Activated CD8-positive, alpha-beta T cell treated with anti-CD3 and anti-CD28 coated beads, Interleukin-2, amount 10 ng/mL, durations not matched to agents 7 days and 5 days (primary cell): Measurements from ENCODE around the gene SPSB4. TPM values are rescaled to one million over a fixed set of nuclear protein-coding genes. Genes with fewer than 3 reads are reported as not detected.
A peak's percentile ranks its signal among the peaks of the same experiment; 100 is the strongest.
"Not testable (repeated sequence)": the region's sequence is repeated elsewhere in the genome, so short reads cannot be mapped to it uniquely, and the experiment has no call there.

Experiments used
- ATAC-seq: fragments of 150-1000 bp; cut with Tn5 transposase; one replicate; pipeline ENCODE4 v1.10.0; 2021; ENCODE audit warnings: moderate library complexity
- CTCF ChIA-PET: fragments of 350-600 bp; sonication (Branson Sonifier 250); formaldehyde crosslinking; loops from one replicate; lab custom pipeline; 2021; ENCODE audit warnings: antibody characterized with exemption; lab: Charles Lee
- POLR2A ChIA-PET: fragments of 350-600 bp; sonication (Branson Sonifier 250); formaldehyde crosslinking; loops from one replicate; lab custom pipeline; 2021; ENCODE audit warnings: antibody characterized with exemption; lab: Charles Lee
- DNase-seq: peaks from one replicate; pipeline ENCODE4 v3.0.0-alpha.2; 2020
- H3K27ac Mint-ChIP-seq: one replicate; pipeline ENCODE4 v1.8.0; 2021; ENCODE audit warnings: mild to moderate bottlenecking, mixed read lengths
- H3K27me3 Mint-ChIP-seq: one replicate; pipeline ENCODE4 v1.8.0; 2021; ENCODE audit warnings: low read depth, mixed read lengths
- H3K36me3 Mint-ChIP-seq: one replicate; pipeline ENCODE4 v1.8.0; 2021; ENCODE audit warnings: low read depth, mixed read lengths
- H3K4me1 Mint-ChIP-seq: one replicate; pipeline ENCODE4 v1.8.0; 2021; ENCODE audit warnings: low read depth, mixed read lengths
- H3K4me3 Mint-ChIP-seq: one replicate; pipeline ENCODE4 v1.8.0; 2021; ENCODE audit warnings: mild to moderate bottlenecking, mixed read lengths
- H3K9me3 Mint-ChIP-seq: one replicate; pipeline ENCODE4 v1.8.0; 2022; ENCODE audit warnings: mixed read lengths; ENCODE audit not compliant: insufficient read depth
- total RNA-seq, 2 experiments: library from RNA; stranded (reverse); gene quantifications; one replicate each; pipeline ENCODE4 v1.2.3, GENCODE V29; 2021

SPSB4 gene
- not detected for total RNA-seq

GRCh38 chr3:141050576-141051442 is at the start of gene SPSB4:
SPSB4 (plus strand) TSS chr3:141051347; CDS start chr3:141066105, 14,758 bp downstream.
- peaks cover 65% of the 10 kb centered on the region for H3K27me3 Mint-ChIP-seq
- H3K4me1 Mint-ChIP-seq = peaks cover 18% of the 10 kb centered on the region
- H3K4me3 Mint-ChIP-seq = peak within 1 kb of the TSS; percentile 67
- no peak within 1 kb of the TSS for H3K27ac Mint-ChIP-seq
- ATAC-seq (peak; percentile 70), DNase-seq (peak; percentile 47)
- ChIA-PET CTCF (interaction anchor here (0.8 to 3.4 kb wide), 10 partner anchors 10 to 141 kb away, joined by 3 to 11 read pairs (median 3); no protein-coding TSS in a partner anchor), POLR2A (no interaction called here)
- no peaks in the 10 kb centered on the region for H3K9me3 Mint-ChIP-seq
- H3K36me3 Mint-ChIP-seq = no peaks in the 10 kb centered on the region

- no peaks in the 10 kb centered on the region for H3K9me3 Mint-ChIP-seq
These were observed 44.8 kb upstream of the SPSB4 start for GRCh38 chr3:141006344-141006743.

GRCh38 chr3:141009496-141009895 is 41.7 kb upstream of the SPSB4 start:
- H3K4me1 Mint-ChIP-seq = peaks cover 9% of the 10 kb centered on the region
- peaks cover 29% of the 10 kb centered on the region for H3K27me3 Mint-ChIP-seq
- DNase-seq = no peak
- H3K36me3 Mint-ChIP-seq = no peaks in the 10 kb centered on the region
- H3K4me3 Mint-ChIP-seq = no peak overlapping the region
- H3K27ac Mint-ChIP-seq = no peak overlapping the region
- CTCF ChIA-PET = interaction anchor here (0.9 to 6.8 kb wide), 5 partner anchors 10 to 443 kb away, joined by 3 to 57 read pairs (median 36); no protein-coding TSS in a partner anchor
- ATAC-seq = no peak
- no peaks in the 10 kb centered on the region for H3K9me3 Mint-ChIP-seq
- POLR2A ChIA-PET = no interaction called here

More at GRCh38 chr3:141006344-141006743, 44.8 kb upstream of the SPSB4 start:
- Mint-ChIP-seq H3K27me3 (peaks cover 25% of the 10 kb centered on the region), H3K4me1 (peaks cover 2% of the 10 kb centered on the region), H3K4me3 (no peak overlapping the region), H3K36me3 (no peaks in the 10 kb centered on the region), H3K27ac (no peak overlapping the region)
- CTCF ChIA-PET = interaction anchor here (1.5 to 2.0 kb wide), 3 partner anchors 99 to 187 kb away, joined by 5 to 9 read pairs (median 7); no protein-coding TSS in a partner anchor
- POLR2A ChIA-PET = no interaction called here
- DNase-seq (no peak), ATAC-seq (no peak)

DNA sequence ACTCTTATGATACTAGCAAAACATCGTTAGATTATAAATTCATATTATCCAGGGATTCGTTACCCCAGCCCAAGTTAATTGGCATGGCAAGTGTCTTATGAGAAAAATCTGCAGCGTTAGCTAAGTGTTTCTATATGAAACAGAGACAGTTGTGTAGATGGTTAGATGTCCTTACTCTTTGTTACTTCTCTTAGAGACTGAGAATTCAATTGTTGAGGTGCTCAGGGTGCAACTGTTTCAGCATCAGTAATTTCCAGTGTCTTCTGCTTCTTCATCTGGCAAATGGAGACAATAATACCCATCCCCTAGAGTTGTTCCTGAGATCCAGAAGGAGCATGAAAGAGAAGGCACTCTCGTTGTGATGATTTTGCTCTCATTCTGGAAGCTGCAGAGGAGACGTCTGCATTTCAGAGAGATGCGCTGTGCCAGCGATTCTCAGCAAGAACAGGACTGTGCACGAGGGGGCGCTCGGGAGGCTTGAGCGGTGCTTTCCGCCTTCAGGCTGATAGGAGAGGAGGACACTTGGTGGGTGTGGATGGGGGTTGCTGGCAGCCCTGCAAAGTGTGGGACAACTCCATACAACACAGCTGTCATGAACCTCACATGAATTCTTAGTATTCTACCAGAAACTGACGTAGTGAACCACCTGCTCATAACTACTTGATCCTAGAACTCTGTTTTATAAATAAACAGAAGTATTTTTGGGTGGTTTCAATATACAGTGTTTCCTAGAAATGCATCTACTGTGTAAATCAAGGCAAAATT is 39.7 kb upstream of the SPSB4 start:
- ChIA-PET CTCF (interaction anchor here (0.6 to 6.8 kb wide), 23 partner anchors 9 to 220 kb away, joined by 3 to 57 read pairs (median 3); partner anchors contain the start of gene PXYLP1), POLR2A (no interaction called here)
- DNase-seq (peak; percentile 87), ATAC-seq (peak; percentile 99)
- H3K27ac Mint-ChIP-seq = no peak overlapping the region
- H3K36me3 Mint-ChIP-seq = no peaks in the 10 kb centered on the region
- H3K27me3 Mint-ChIP-seq = peaks cover 24% of the 10 kb centered on the region
- H3K4me1 Mint-ChIP-seq = peaks cover 12% of the 10 kb centered on the region
- H3K4me3 Mint-ChIP-seq = no peak overlapping the region
- no peaks in the 10 kb centered on the region for H3K9me3 Mint-ChIP-seq

GRCh38 chr3:141011997-141012262 is 39.2 kb upstream of the SPSB4 start:
- no peaks in the 10 kb centered on the region for H3K36me3 Mint-ChIP-seq
- H3K27ac Mint-ChIP-seq = no peak overlapping the region
- ATAC-seq (no peak), DNase-seq (no peak)
- ChIA-PET POLR2A (no interaction called here), CTCF (interaction anchor here (1.0 to 6.8 kb wide), 16 partner anchors 9 to 190 kb away, joined by 3 to 57 read pairs (median 3); no protein-coding TSS in a partner anchor)
- no peak overlapping the region for H3K4me3 Mint-ChIP-seq
- no peaks in the 10 kb centered on the region for H3K9me3 Mint-ChIP-seq
- H3K4me1 Mint-ChIP-seq = peaks cover 16% of the 10 kb centered on the region
- peaks cover 22% of the 10 kb centered on the region for H3K27me3 Mint-ChIP-seq

DNA sequence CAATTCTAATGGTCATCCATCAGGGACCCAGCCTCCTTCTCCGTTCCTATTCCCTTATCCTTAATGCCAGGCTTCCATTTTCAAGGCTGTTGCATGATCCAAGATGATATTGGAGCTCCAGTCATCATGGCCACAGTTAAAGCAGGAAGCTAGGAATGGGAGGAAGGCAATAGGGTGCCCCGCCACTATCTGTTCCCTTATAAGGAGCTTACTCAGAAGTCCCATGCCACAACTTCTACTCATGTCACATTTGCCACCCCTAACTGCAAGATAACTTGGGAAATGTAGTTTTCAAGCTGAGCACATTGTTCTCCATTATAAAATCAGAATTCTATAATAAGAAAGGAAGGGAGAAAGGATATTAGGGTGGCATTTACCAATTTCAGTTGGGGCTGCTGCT is 38.6 kb upstream of the SPSB4 start:
- Mint-ChIP-seq H3K27ac (no peak overlapping the region), H3K27me3 (peaks cover 22% of the 10 kb centered on the region), H3K36me3 (peaks cover 3% of the 10 kb centered on the region), H3K4me3 (no peak overlapping the region), H3K9me3 (peaks cover 3% of the 10 kb centered on the region), H3K4me1 (peaks cover 22% of the 10 kb centered on the region)
- ChIA-PET POLR2A (no interaction called here), CTCF (interaction anchor here (0.7 to 6.8 kb wide), 11 partner anchors 9 to 219 kb away, joined by 3 to 57 read pairs (median 3); partner anchors contain the start of gene PXYLP1)
- ATAC-seq (no peak), DNase-seq (no peak)

DNA sequence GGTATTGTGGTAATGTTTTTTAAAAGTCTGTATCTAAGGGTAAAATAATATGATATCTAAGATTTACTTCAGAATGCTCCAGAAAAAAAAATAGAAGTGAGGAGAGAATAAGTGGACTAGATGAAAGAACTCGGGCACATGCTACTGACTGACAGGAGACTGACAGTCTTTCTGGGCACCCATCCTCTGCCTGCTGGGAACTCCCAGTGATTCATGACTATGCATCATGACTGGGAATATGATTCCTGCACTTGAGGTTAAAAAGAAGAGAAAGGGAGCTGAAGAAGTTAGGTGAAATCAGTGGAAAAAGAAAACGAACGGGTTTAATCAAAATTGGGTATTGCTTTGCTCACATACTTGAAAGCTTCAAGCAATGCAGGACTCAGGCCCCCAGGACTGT is 35.7 kb upstream of the SPSB4 start:
- ChIA-PET POLR2A (no interaction called here), CTCF (interaction anchor here (1.7 kb wide), 1 partner anchor 16 kb away, joined by 6 read pairs; no protein-coding TSS in a partner anchor)
- Mint-ChIP-seq H3K27me3 (peaks cover 14% of the 10 kb centered on the region), H3K4me3 (no peak overlapping the region), H3K27ac (no peak overlapping the region), H3K9me3 (peaks cover 5% of the 10 kb centered on the region), H3K4me1 (peaks cover 37% of the 10 kb centered on the region), H3K36me3 (peaks cover 3% of the 10 kb centered on the region)
- ATAC-seq (no peak), DNase-seq (no peak)

GRCh38 chr3:141017366-141018322 is 33.5 kb upstream of the SPSB4 start:
- peaks cover 31% of the 10 kb centered on the region for H3K4me1 Mint-ChIP-seq
- H3K27ac Mint-ChIP-seq = peak overlapping the region; percentile 78
- POLR2A ChIA-PET, H3K9me3 Mint-ChIP-seq, H3K36me3 Mint-ChIP-seq: not testable (repeated sequence)
- ATAC-seq (peak; percentile 56), DNase-seq (peak; percentile 73)
- CTCF ChIA-PET = interaction anchor here (0.7 to 1.9 kb wide), 4 partner anchors 17 to 214 kb away, joined by 3 to 6 read pairs (median 3); partner anchors contain the start of genes PXYLP1 and SPSB4
- peak overlapping the region; percentile 20 for H3K4me3 Mint-ChIP-seq
- H3K27me3 Mint-ChIP-seq = peaks cover 13% of the 10 kb centered on the region

DNA sequence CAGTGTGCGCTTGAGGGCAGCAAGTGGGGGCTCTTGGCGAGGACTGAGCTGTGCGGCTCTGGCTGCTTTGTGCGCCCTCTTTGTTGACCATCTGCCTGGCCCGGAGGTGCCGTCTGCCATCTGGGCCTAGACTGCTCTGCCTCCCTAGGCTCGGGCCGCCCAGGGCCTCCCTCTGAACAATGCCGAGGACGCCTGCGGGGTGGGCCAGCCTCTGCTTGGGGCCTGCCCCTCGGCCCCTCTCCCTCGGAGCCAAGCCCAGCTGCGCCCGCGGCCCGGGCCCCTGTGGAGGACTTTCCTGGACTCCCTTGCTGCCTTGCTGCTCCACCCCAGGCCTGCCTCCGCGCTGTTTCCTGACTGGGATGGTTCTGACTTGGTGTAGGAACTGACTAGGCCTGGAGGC is 31.9 kb upstream of the SPSB4 start:
- CTCF ChIA-PET = no interaction called here
- peaks cover 5% of the 10 kb centered on the region for H3K9me3 Mint-ChIP-seq

GRCh38 chr3:141020143-141020830 is 30.9 kb upstream of the SPSB4 start:
- Mint-ChIP-seq H3K4me1 (peaks cover 31% of the 10 kb centered on the region), H3K27me3 (peaks cover 19% of the 10 kb centered on the region), H3K4me3 (no peak overlapping the region), H3K9me3 (peaks cover 5% of the 10 kb centered on the region), H3K36me3 (peaks cover 3% of the 10 kb centered on the region), H3K27ac (no peak overlapping the region)
- POLR2A ChIA-PET = no interaction called here
- CTCF ChIA-PET = interaction anchor here (1.3 kb wide), 1 partner anchor 10 kb away, joined by 3 read pairs; no protein-coding TSS in a partner anchor
- ATAC-seq = no peak
- DNase-seq = no peak

More for the DNA sequence above, 31.9 kb upstream of the SPSB4 start:
- ATAC-seq (no peak), DNase-seq (no peak)
- peaks cover 3% of the 10 kb centered on the region for H3K36me3 Mint-ChIP-seq
- peak overlapping the region; percentile 8 for H3K27ac Mint-ChIP-seq
- H3K4me3 Mint-ChIP-seq = no peak overlapping the region
- peaks cover 15% of the 10 kb centered on the region for H3K27me3 Mint-ChIP-seq
- POLR2A ChIA-PET = no interaction called here
- H3K4me1 Mint-ChIP-seq = peaks cover 31% of the 10 kb centered on the region
